ENCODE data around the gene TMEM150C.
A peak's percentile ranks its signal among the peaks of the same experiment; 100 is the strongest.
"Not testable (repeated sequence)": the region's sequence is repeated elsewhere in the genome, so short reads cannot be mapped to it uniquely, and the experiment has no call there.

The TMEM150C gene

DNA sequence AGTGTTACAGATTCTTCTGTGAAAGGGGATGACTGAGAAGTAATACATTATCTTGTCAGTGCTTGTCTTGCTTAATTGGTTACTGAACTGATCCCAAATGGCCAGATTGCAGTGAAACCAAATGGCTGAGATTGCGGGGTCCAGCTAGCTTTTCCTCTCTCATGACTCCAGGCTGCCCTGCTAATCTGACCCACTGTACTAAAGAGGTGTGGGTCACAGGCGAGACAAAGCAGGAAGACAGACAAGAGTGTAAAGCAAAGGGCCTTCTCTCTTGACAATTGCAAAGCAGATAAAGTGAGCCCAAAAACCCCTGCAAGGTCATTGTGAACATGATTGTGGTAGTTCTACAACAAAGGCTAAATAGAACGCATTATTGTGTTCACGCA, 2.1 kb downstream of the TMEM150C start:
- TF ChIP-seq MAX (IDR thresholded peaks at IDR 0.05; ENCODE audit: low read depth, low read length) (no peak), MYC (IDR thresholded peaks at IDR 0.05; ENCODE audit: low read depth, low read length) (no peak)
- DNase-seq (ENCODE audit: low read depth), result no peak
- no peak overlapping the region for H3K4me3 ChIP-seq (ENCODE audit: low read depth, low read length)

DNA sequence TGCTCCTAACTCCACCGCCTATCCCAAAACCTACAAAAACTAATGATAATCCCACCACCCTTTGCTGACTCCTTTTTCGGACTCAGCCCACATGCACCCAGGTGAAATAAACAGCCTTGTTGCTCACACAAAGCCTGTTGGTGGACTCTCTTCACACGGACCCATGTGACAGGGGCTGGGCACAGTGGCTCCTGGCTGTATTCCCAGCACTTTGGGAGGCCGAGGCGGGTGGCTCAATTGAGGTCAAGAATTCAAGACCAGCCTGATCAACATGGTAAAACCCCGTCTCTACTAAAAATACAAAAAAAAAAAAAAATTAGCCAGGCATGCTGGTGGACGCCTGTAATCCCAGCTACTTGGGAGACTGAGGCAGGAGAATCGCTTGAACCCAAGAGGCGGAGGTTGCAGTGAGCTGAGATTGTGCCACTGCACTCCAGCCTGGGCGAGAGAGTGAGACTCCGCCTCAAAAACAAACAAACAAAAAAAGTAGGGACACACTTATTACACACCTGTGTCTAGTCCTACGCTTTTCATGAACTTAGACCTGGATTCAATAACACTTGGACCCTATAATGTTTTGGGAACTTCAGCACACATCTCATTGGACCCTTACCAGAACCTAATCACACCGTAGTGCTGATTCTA, 2.6 kb downstream of the TMEM150C start:
- not testable (repeated sequence) for H3K4me3 ChIP-seq (ENCODE audit: low read depth, low read length); DNase-seq (ENCODE audit: low read depth)

DNA sequence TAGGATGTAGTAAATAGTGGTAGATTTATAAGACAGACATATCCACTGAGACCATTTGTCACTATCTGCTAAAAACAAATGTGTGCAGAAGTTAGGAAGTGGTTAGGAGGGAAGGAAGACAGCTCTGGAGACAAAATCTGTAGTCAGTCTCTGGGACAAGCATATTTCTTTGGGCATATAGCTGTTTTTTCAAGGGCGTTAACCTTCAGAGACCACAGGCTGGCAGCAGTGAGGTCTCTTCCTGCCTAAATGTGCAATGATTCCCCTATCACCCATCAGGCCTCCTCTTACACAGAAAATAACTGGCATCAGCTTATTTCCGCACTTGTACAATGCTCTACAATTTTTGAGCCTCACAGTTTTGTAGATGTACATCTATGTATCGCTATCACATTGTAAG, 6.5 kb downstream of the TMEM150C start:
- TF ChIP-seq POLR2A (IDR thresholded peaks at IDR 0.05; ENCODE audit: extremely low read depth, insufficient read length), result no peak
- no peak for TF ChIP-seq MYC (IDR thresholded peaks at IDR 0.05; ENCODE audit: low read depth, low read length)
- TF ChIP-seq MAX (IDR thresholded peaks at IDR 0.05; ENCODE audit: low read depth, low read length), result no peak
- TF ChIP-seq, protein P1, sequence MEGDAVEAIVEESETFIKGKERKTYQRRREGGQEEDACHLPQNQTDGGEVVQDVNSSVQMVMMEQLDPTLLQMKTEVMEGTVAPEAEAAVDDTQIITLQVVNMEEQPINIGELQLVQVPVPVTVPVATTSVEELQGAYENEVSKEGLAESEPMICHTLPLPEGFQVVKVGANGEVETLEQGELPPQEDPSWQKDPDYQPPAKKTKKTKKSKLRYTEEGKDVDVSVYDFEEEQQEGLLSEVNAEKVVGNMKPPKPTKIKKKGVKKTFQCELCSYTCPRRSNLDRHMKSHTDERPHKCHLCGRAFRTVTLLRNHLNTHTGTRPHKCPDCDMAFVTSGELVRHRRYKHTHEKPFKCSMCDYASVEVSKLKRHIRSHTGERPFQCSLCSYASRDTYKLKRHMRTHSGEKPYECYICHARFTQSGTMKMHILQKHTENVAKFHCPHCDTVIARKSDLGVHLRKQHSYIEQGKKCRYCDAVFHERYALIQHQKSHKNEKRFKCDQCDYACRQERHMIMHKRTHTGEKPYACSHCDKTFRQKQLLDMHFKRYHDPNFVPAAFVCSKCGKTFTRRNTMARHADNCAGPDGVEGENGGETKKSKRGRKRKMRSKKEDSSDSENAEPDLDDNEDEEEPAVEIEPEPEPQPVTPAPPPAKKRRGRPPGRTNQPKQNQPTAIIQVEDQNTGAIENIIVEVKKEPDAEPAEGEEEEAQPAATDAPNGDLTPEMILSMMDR (IDR thresholded peaks at IDR 0.05; ENCODE audit: low read depth, low read length), result peak; percentile 26
- H3K4me3 ChIP-seq (ENCODE audit: low read depth, low read length), result no peak overlapping the region
- peak; percentile 23 for DNase-seq (ENCODE audit: low read depth)

GRCh38 chr4:82553020-82553419, 8.8 kb downstream of the TMEM150C start:
- no peak overlapping the region for H3K4me3 ChIP-seq (ENCODE audit: low read depth, low read length)
- TF ChIP-seq MAX (IDR thresholded peaks at IDR 0.05; ENCODE audit: low read depth, low read length), result no peak
- TF ChIP-seq MYC (IDR thresholded peaks at IDR 0.05; ENCODE audit: low read depth, low read length), result no peak
- no peak for TF ChIP-seq POLR2A (IDR thresholded peaks at IDR 0.05; ENCODE audit: extremely low read depth, insufficient read length)
- TF ChIP-seq, protein P1 (IDR thresholded peaks at IDR 0.05; ENCODE audit: low read depth, low read length), result no peak
- no peak for DNase-seq (ENCODE audit: low read depth)

GRCh38 chr4:82551734-82552133, 10.1 kb downstream of the TMEM150C start:
- TF ChIP-seq MAX (IDR thresholded peaks at IDR 0.05; ENCODE audit: low read depth, low read length) (no peak), POLR2A (IDR thresholded peaks at IDR 0.05; ENCODE audit: extremely low read depth, insufficient read length) (no peak), MYC (IDR thresholded peaks at IDR 0.05; ENCODE audit: low read depth, low read length) (no peak)
- TF ChIP-seq, protein P1 (IDR thresholded peaks at IDR 0.05; ENCODE audit: low read depth, low read length), result no peak
- no peak for DNase-seq (ENCODE audit: low read depth)
- H3K4me3 ChIP-seq (ENCODE audit: low read depth, low read length), result no peak overlapping the region

DNA sequence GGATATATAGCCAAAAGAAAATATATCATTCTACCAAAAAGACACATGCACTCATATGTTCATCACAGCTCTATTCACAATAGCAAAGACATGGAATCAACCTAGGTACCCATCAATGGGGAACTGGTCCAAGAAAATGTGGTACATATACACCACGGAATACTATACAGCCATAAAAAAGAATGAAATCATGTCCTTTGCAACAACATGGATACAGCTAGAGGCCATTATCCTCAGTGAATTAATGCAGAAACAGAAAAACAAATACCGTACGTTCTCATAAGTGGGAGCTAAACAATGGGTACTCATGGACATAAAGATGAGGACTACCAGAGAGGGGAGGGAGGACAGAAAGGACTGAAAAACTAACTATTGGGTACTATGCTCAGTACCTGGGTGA, 13.9 kb downstream of the TMEM150C start:
- DNase-seq (ENCODE audit: low read depth); H3K4me3 ChIP-seq (ENCODE audit: low read depth, low read length): not testable (repeated sequence)

- TF ChIP-seq MYC (IDR thresholded peaks at IDR 0.05; ENCODE audit: low read depth, low read length) (no peak), POLR2A (IDR thresholded peaks at IDR 0.05; ENCODE audit: extremely low read depth, insufficient read length) (no peak), MAX (IDR thresholded peaks at IDR 0.05; ENCODE audit: low read depth, low read length) (no peak)
- TF ChIP-seq, protein P1 (IDR thresholded peaks at IDR 0.05; ENCODE audit: low read depth, low read length), result no peak
- no peak overlapping the region for H3K4me3 ChIP-seq (ENCODE audit: low read depth, low read length)
- no peak for DNase-seq (ENCODE audit: low read depth)
These were observed 18.7 kb downstream of the TMEM150C start for GRCh38 chr4:82543131-82543530.

Data from NB4 (cell line).